ENCODE results near the gene INHBB. TPM values are rescaled to one million over a fixed set of nuclear protein-coding genes. Genes with fewer than 3 reads are reported as not detected.

INHBB gene
- total RNA-seq, 6 donors from 2014 or later: 2.3 to 12.4 (median 8.0) TPM

DNA sequence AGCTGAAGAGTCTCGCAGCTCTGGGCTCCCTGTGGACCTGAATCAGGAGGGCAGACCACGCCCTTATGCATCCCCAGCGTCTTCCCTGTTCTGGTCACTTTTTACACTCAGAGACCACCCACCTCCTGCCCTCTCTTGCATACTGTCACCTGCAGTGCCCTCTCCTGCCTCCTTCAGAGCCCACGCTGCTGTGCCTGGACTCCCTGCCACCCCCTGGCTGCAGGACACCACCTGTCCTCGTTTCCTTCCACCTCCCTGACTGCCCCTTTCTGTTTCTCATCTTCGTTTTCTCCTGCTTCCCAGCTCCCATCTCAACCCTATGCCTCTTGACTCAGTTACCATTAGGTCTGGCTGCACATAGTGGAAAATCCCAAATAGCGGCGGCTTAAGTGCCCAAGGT, 9.2 kb upstream of the INHBB start:
- TF ChIP-seq POLR2AphosphoS5 (IDR thresholded peaks at IDR 0.05) (no peak), EP300 (IDR thresholded peaks at IDR 0.05) (no peak), POLR2A (IDR thresholded peaks at IDR 0.05) (no peak)
- TF ChIP-seq, protein P1, sequence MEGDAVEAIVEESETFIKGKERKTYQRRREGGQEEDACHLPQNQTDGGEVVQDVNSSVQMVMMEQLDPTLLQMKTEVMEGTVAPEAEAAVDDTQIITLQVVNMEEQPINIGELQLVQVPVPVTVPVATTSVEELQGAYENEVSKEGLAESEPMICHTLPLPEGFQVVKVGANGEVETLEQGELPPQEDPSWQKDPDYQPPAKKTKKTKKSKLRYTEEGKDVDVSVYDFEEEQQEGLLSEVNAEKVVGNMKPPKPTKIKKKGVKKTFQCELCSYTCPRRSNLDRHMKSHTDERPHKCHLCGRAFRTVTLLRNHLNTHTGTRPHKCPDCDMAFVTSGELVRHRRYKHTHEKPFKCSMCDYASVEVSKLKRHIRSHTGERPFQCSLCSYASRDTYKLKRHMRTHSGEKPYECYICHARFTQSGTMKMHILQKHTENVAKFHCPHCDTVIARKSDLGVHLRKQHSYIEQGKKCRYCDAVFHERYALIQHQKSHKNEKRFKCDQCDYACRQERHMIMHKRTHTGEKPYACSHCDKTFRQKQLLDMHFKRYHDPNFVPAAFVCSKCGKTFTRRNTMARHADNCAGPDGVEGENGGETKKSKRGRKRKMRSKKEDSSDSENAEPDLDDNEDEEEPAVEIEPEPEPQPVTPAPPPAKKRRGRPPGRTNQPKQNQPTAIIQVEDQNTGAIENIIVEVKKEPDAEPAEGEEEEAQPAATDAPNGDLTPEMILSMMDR (IDR thresholded peaks at IDR 0.05): no peak
- H3K27me3 ChIP-seq: peaks cover 0 to 7% (median 0%) of the 10 kb centered on the region in 4 donors
- no peaks in the 10 kb centered on the region for H3K9me3 ChIP-seq
- ATAC-seq (ENCODE audit: low FRiP score in 2 of 2) (no peak), DNase-seq (no peak)
- no peaks in the 10 kb centered on the region for H3K36me3 ChIP-seq
- no peaks in the 10 kb centered on the region for H3K4me1 ChIP-seq
- no peak overlapping the region for H3K4me3 ChIP-seq
- WGBS, 2 donors: 77 to 80% methylated on average over 8 of the region's 8 CpGs
- no peak overlapping the region for H3K27ac ChIP-seq

DNA sequence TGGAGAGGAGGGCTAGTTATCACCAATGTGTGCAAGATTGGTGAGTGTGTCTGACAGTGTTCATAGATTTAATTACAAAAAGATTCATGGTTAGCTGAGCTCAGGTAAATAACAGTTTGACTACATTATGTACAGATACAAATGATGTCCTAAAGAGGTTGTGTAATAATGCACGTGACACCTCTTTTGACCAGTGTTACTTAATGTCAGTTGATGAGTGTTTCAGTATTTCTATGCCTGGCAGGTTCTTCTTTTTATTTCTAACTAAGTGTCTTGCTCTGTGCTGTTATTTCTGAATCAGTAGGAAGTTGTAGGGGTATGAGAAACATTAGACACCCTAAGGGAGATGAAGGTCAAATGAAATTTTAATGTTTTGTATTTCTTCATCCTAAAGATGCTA, 7.9 kb upstream of the INHBB start:
- Histone ChIP-seq H3K4me1 (peaks cover 2% of the 10 kb centered on the region in 4 donors), H3K36me3 (no peaks in the 10 kb centered on the region), H3K27me3 (peaks cover 0 to 17% (median 3%) of the 10 kb centered on the region in 4 donors), H3K4me3 (no peak overlapping the region), H3K9me3 (no peaks in the 10 kb centered on the region), H3K27ac (peak overlapping the region in 1 of 4 donors; percentile 76)
- DNase-seq: no peak
- ATAC-seq (ENCODE audit: low FRiP score in 2 of 2): no peak
- 30 to 78% methylated on average over 1 of the region's 1 CpG for WGBS, 2 donors
- TF ChIP-seq EP300 (IDR thresholded peaks at IDR 0.05) (no peak), POLR2AphosphoS5 (IDR thresholded peaks at IDR 0.05) (no peak)

DNA sequence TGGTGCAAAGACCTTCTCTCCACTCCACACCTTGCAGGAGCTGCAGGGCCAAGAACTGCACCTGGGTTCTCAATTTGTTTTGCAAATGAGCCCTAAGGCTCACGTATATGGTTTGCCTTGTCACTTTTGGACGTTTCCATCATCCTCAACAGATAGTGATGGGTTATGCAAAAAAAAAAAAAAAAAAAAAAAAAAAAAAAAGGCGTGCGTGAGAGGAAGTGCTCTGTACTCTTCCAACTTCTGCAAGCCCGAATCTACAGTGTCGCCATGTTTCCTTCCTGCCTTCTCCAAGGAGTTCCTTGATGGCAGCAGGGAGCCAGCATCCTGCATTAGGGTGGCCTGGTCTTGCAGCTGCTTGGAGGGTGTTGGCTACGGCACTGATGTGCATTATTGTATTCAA, 4.0 kb upstream of the INHBB start:
- DNase-seq (no peak), ATAC-seq (ENCODE audit: low FRiP score in 2 of 2) (no peak)
- Histone ChIP-seq H3K4me1 (peaks cover 31 to 42% (median 36%) of the 10 kb centered on the region in 4 donors), H3K9me3 (no peaks in the 10 kb centered on the region), H3K36me3 (no peaks in the 10 kb centered on the region), H3K4me3 (no peak overlapping the region), H3K27me3 (peaks cover 0 to 41% (median 23%) of the 10 kb centered on the region in 4 donors), H3K27ac (no peak overlapping the region)
- no peak for TF ChIP-seq POLR2A (IDR thresholded peaks at IDR 0.05)
- TF ChIP-seq, protein P1 (IDR thresholded peaks at IDR 0.05): no peak
- no peak for TF ChIP-seq EP300 (IDR thresholded peaks at IDR 0.05)
- no peak for TF ChIP-seq POLR2AphosphoS5 (IDR thresholded peaks at IDR 0.05)
- WGBS, 2 donors: 38 to 39% methylated on average over 7 of the region's 7 CpGs

DNA sequence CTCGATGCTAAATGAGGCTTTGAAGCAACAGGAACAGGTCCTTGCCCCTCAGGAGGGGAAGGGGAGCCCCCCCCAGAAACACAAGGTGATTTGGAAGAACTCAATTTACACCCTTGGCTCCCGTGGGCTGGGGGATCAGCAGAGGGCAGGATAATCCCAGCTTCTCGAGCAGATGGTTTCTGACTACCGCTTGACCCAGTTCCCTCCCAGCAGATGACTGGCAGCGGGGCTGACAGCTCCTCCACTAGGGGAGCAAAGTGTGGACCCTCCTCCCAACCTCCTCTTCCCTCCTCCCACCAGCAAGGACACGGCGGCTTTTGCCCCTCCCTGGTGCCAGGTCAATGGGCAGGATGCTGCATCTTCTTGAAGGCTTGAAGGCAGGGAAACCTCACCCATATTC, 3.5 kb upstream of the INHBB start:
- TF ChIP-seq, protein P1 (IDR thresholded peaks at IDR 0.05): no peak
- TF ChIP-seq POLR2A (IDR thresholded peaks at IDR 0.05) (no peak), EP300 (IDR thresholded peaks at IDR 0.05) (no peak), POLR2AphosphoS5 (IDR thresholded peaks at IDR 0.05) (no peak)
- H3K36me3 ChIP-seq: no peaks in the 10 kb centered on the region
- H3K9me3 ChIP-seq: no peaks in the 10 kb centered on the region
- no peak overlapping the region for H3K4me3 ChIP-seq
- DNase-seq (no peak), ATAC-seq (ENCODE audit: low FRiP score in 2 of 2) (no peak)
- H3K27ac ChIP-seq: no peak overlapping the region
- WGBS, 2 donors: 31 to 35% methylated on average over 7 of the region's 7 CpGs
- H3K27me3 ChIP-seq: peaks cover 0 to 43% (median 24%) of the 10 kb centered on the region in 4 donors
- H3K4me1 ChIP-seq: peaks cover 35 to 47% (median 39%) of the 10 kb centered on the region in 4 donors

DNA sequence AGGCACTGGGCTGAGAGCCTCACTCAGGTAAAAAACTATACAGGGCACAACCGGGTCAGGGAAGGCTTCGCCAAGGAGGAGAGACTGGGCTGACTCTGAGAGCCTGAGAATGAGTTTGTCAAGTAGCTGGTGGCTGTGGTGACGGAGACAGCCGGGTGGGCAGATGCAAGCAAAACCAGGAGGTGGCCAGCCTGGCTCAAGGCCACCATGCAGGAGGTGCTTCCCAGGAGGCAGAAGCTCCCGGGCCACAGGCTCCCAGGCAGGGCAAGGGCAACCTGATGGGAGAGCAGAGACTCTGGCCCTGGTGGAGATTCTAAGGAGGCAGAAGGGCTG, 2.9 kb upstream of the INHBB start:
- ATAC-seq (ENCODE audit: low FRiP score in 2 of 2) (no peak), DNase-seq (no peak)
- no peaks in the 10 kb centered on the region for H3K9me3 ChIP-seq
- WGBS, 2 donors: 24 to 33% methylated on average over 4 to 5 of the region's 5 CpGs
- H3K27me3 ChIP-seq: peaks cover 0 to 43% (median 24%) of the 10 kb centered on the region in 4 donors
- no peak overlapping the region for H3K27ac ChIP-seq
- no peaks in the 10 kb centered on the region for H3K36me3 ChIP-seq
- TF ChIP-seq, protein P1 (IDR thresholded peaks at IDR 0.05): no peak
- peak overlapping the region in 1 of 4 donors; percentile 62 for H3K4me3 ChIP-seq
- peaks cover 39 to 53% (median 42%) of the 10 kb centered on the region in 4 donors for H3K4me1 ChIP-seq
